OCI-LY7 (cell line): ENCODE measurements around the gene RAB3C. TPM values are rescaled to one million over a fixed set of nuclear protein-coding genes. Genes with fewer than 3 reads are reported as not detected.

Experiments
- BruUV-seq: library from RNA; stranded (reverse); fragments of 400-500 nt; replicated peaks from 2 replicates; lab custom pipeline; 2021; lab: Mats Ljungman, UMichigan
- CTCF ChIA-PET: fragments of 300-600 bp; sonication (Branson Sonifier 250); formaldehyde crosslinking; loops from one replicate; lab custom pipeline; 2022; ENCODE audit warnings: antibody characterized with exemption; ENCODE audit not compliant: unreplicated experiment; lab: Charles Lee
- POLR2A ChIA-PET: fragments of 300-600 bp; sonication (Branson Sonifier 250); formaldehyde crosslinking; loops from one replicate; lab custom pipeline; 2022; ENCODE audit warnings: antibody characterized with exemption; lab: Charles Lee
- DNase-seq: peaks from one replicate; pipeline ENCODE4 v3.0.0-alpha.2; 2015; ENCODE audit warnings: low spot score
- H2AFZ ChIP-seq: fragments of 200-600 bp; sonication (generic), shearing (Covaris generic); 2 replicates; pipeline ENCODE4 v1.6.1; 2014; ENCODE audit warnings: mild to moderate bottlenecking, antibody characterized with exemption, low read length, moderate library complexity
- H3K27ac ChIP-seq: fragments of 200-600 bp; sonication (generic); 2 replicates; pipeline ENCODE4 v1.5.1; 2014; ENCODE audit warnings: mixed run types, low read depth, mild to moderate bottlenecking, moderate library complexity, low read length, inconsistent platforms; ENCODE audit not compliant: poor library complexity, severe bottlenecking
- H3K36me3 ChIP-seq: fragments of 200-600 bp; sonication (generic); 2 replicates; pipeline ENCODE4 v1.6.1; 2014; ENCODE audit warnings: mild to moderate bottlenecking, antibody characterized with exemption, low read length, moderate library complexity, mixed read lengths; ENCODE audit not compliant: insufficient read depth
- H3K4me1 ChIP-seq: fragments of 200-600 bp; sonication (generic); 2 replicates; pipeline ENCODE4 v1.5.1; 2014; ENCODE audit warnings: mild to moderate bottlenecking, low read length; ENCODE audit not compliant: insufficient read depth, poor library complexity, severe bottlenecking
- H3K4me2 ChIP-seq: fragments of 200-600 bp; sonication (generic); 2 replicates; pipeline ENCODE4 v1.6.1; 2014; ENCODE audit warnings: mild to moderate bottlenecking, low read length
- H3K4me3 ChIP-seq: fragments of 200-600 bp; sonication (generic); 2 replicates; pipeline ENCODE4 v1.5.1; 2014; ENCODE audit warnings: mild to moderate bottlenecking, low read depth, low read length; ENCODE audit not compliant: poor library complexity, severe bottlenecking
- H3K79me2 ChIP-seq: fragments of 200-600 bp; sonication (generic); 2 replicates; pipeline ENCODE4 v1.6.1; 2016; ENCODE audit warnings: low read depth, mild to moderate bottlenecking, low read length, moderate library complexity, mixed read lengths; ENCODE audit not compliant: insufficient read depth
- H3K9me2 ChIP-seq: fragments of 200-600 bp; sonication (generic); 2 replicates; pipeline ENCODE4 v1.6.1; 2016; ENCODE audit warnings: mild to moderate bottlenecking, low read length, mixed read lengths; ENCODE audit not compliant: insufficient read depth
- H3K9me3 ChIP-seq: fragments of 200-600 bp; sonication (generic); 2 replicates; pipeline ENCODE4 v1.6.1; 2014; ENCODE audit warnings: mild to moderate bottlenecking, mixed run types, low read length, mixed read lengths
- H4K20me1 ChIP-seq: fragments of 200-600 bp; sonication (generic); 2 replicates; pipeline ENCODE4 v1.6.1; 2014; ENCODE audit warnings: mild to moderate bottlenecking, antibody characterized with exemption, low read length, moderate library complexity, mixed read lengths; ENCODE audit not compliant: insufficient read depth
- CTCF ChIP-seq: fragments of 200-600 bp; sonication (generic); conservative IDR thresholded peaks from 2 replicates; pipeline ENCODE4 v1.5.1; 2014; ENCODE audit warnings: mild to moderate bottlenecking, antibody characterized with exemption, low read length, moderate library complexity, mixed read lengths
- EZH2phosphoT487 ChIP-seq: fragments of 200-600 bp; sonication (generic); IDR thresholded peaks from 2 replicates; pipeline ENCODE4 v1.6.1; 2018; ENCODE audit warnings: low read depth, borderline replicate concordance, mild to moderate bottlenecking, mixed run types, antibody characterized with exemption, low read length, moderate library complexity, mixed read lengths
- intact Hi-C: fragments of 100-400 bp; cut with micrococcal nuclease; formaldehyde crosslinking; loops from one replicate; pipeline ENCODE4 v1.10.0; 2022; ENCODE audit not compliant: unreplicated experiment
- total RNA-seq, 2 experiments: library from RNA; depleted of rRNA in 1 of 2; stranded (reverse); fragments of >200 nt in 1 of 2; shearing (Covaris generic) in 1 of 2; gene quantifications; 2 replicates each; pipeline ENCODE4 v1.2.3, GENCODE V29; 2014 to 2022

Gene RAB3C
- total RNA-seq, 2 experiments from 2014 or later = not detected

- Histone ChIP-seq H3K9me2 (no peaks in the 10 kb centered on the region), H3K4me2 (no peak overlapping the region), H3K4me3 (no peak overlapping the region), H3K27ac (no peak overlapping the region), H4K20me1 (no peaks in the 10 kb centered on the region), H3K79me2 (no peaks in the 10 kb centered on the region), H3K9me3 (no peaks in the 10 kb centered on the region), H3K36me3 (no peaks in the 10 kb centered on the region), H2AFZ (no peak overlapping the region), H3K4me1 (no peaks in the 10 kb centered on the region)
- no peak for DNase-seq
- BruUV-seq = no TSS peak
- intact Hi-C loops = no loop called here
- TF ChIP-seq CTCF = no peak
- no peak for TF ChIP-seq EZH2phosphoT487
- ChIA-PET POLR2A (no interaction called here), CTCF (no interaction called here)
These were observed 260.0 kb downstream of the RAB3C start for GRCh38 chr5:58842852-58843251.

- Histone ChIP-seq H3K4me1 (no peaks in the 10 kb centered on the region), H3K4me2 (no peak overlapping the region), H3K36me3 (no peaks in the 10 kb centered on the region), H2AFZ (no peak overlapping the region), H3K79me2 (no peaks in the 10 kb centered on the region), H3K9me2 (no peaks in the 10 kb centered on the region), H3K9me3 (no peaks in the 10 kb centered on the region), H3K27ac (no peak overlapping the region), H3K4me3 (no peak overlapping the region), H4K20me1 (no peaks in the 10 kb centered on the region)
- no TSS peak for BruUV-seq
- intact Hi-C loops = no loop called here
- TF ChIP-seq EZH2phosphoT487 = no peak
- no peak for TF ChIP-seq CTCF
- DNase-seq = no peak
- POLR2A ChIA-PET = no interaction called here
- CTCF ChIA-PET = no interaction called here
These were observed 261.5 kb downstream of the RAB3C start for GRCh38 chr5:58844395-58844794.

GRCh38 chr5:58847041-58847440 is 264.2 kb downstream of the RAB3C start:
- no TSS peak for BruUV-seq
- ChIA-PET POLR2A (interaction anchor here (1.8 kb wide), 1 partner anchor 11 kb away, joined by 4 read pairs; no protein-coding TSS in a partner anchor), CTCF (no interaction called here)
- Histone ChIP-seq H3K4me1 (no peaks in the 10 kb centered on the region), H3K4me2 (no peak overlapping the region), H2AFZ (no peak overlapping the region), H4K20me1 (no peaks in the 10 kb centered on the region), H3K36me3 (no peaks in the 10 kb centered on the region), H3K9me3 (no peaks in the 10 kb centered on the region), H3K4me3 (no peak overlapping the region), H3K9me2 (no peaks in the 10 kb centered on the region), H3K79me2 (no peaks in the 10 kb centered on the region), H3K27ac (no peak overlapping the region)
- intact Hi-C loops = no loop called here
- no peak for DNase-seq
- TF ChIP-seq EZH2phosphoT487 (no peak), CTCF (no peak)
